NT2/D1 (cell line): ENCODE results near the gene LMOD2.

Experiments used
- SUZ12 ChIP-seq: IDR thresholded peaks from 2 replicates; pipeline ENCODE4 v1.6.1; 2011; ENCODE audit not compliant: insufficient read length, insufficient read depth; ENCODE audit errors: extremely low read depth
- YY1 ChIP-seq: IDR thresholded peaks from 2 replicates; pipeline ENCODE4 v1.6.1; 2011; ENCODE audit not compliant: insufficient read length, insufficient read depth
- ZNF274 ChIP-seq: IDR thresholded peaks from 2 replicates; pipeline ENCODE4 v1.6.1; 2011; ENCODE audit warnings: mild to moderate bottlenecking, low read depth, low read length

GRCh38 chr7:123695944-123696677 is 40.4 kb downstream of the LMOD2 start:
- no peak for TF ChIP-seq ZNF274
- TF ChIP-seq YY1, result no peak
- no peak for TF ChIP-seq SUZ12
